HepG2 (cell line): Measurements from ENCODE around the gene CAVIN3. TPM values are rescaled to one million over a fixed set of nuclear protein-coding genes. Genes with fewer than 3 reads are reported as not detected.

ENCODE experiments used
- DBP ChIP-seq: sonication (generic); formaldehyde crosslinking; IDR thresholded peaks from 2 replicates; pipeline ENCODE4 v1.4.0; 2020; ENCODE audit warnings: missing genetic modification reagents; ENCODE audit errors: not compliant biosample characterization
- EZH2 ChIP-seq: conservative IDR thresholded peaks from 2 replicates; pipeline ENCODE4 v1.6.1; 2012; ENCODE audit warnings: mild to moderate bottlenecking, low read depth, low read length, moderate library complexity
- HNF4A ChIP-seq: sonication (generic); formaldehyde crosslinking; IDR thresholded peaks from 2 replicates; pipeline ENCODE4 v1.4.0; 2020; ENCODE audit warnings: missing genetic modification reagents
- HNF4G ChIP-seq, 2 experiments: sonication (generic) in 1 of 2; formaldehyde crosslinking in 1 of 2; IDR thresholded peaks; 2 replicates each; pipeline versions ENCODE4 v1.4.0 to v1.6.1; 2011 to 2020; ENCODE audit warnings: borderline replicate concordance in 2 of 2, low read depth in 2 of 2, mild to moderate bottlenecking in 2 of 2, low read length in 1 of 2, missing genetic modification reagents in 1 of 2, moderate library complexity in 1 of 2
- KMT2A ChIP-seq: sonication (generic); formaldehyde crosslinking; IDR thresholded peaks from 2 replicates; pipeline ENCODE4 v1.4.0; 2020; ENCODE audit warnings: missing genetic modification reagents
- REXO4 ChIP-seq: sonication (generic); formaldehyde crosslinking; IDR thresholded peaks from 2 replicates; pipeline ENCODE4 v1.8.0; 2022; ENCODE audit warnings: missing genetic modification reagents, mild to moderate bottlenecking, borderline replicate concordance
- ZNF292 ChIP-seq: sonication (generic); formaldehyde crosslinking; IDR thresholded peaks from 2 replicates; pipeline ENCODE4 v1.8.1; 2022; ENCODE audit warnings: mild to moderate bottlenecking, low read depth, missing genetic modification reagents, borderline replicate concordance
- ZNF329 ChIP-seq: sonication (generic); formaldehyde crosslinking; IDR thresholded peaks from 2 replicates; pipeline ENCODE4 v1.9.0; 2021; ENCODE audit warnings: low read depth, mild to moderate bottlenecking, missing genetic modification reagents
- ZNF629 ChIP-seq: sonication (generic); formaldehyde crosslinking; conservative IDR thresholded peaks from 2 replicates; pipeline ENCODE4 v1.5.0; 2020; ENCODE audit warnings: missing genetic modification reagents
- polyA plus RNA-seq, 8 experiments: library from polyadenylated mRNA; depleted of rRNA in 3 of 8; stranded (reverse) in 7 of 8; unstranded in 1 of 8; fragments of >200 nt; fragmentation: Illumina TruSeq in 4 of 8; extraction: Trizol in 4 of 8; gene quantifications; 2 replicates each; pipeline versions ENCODE4 v1.2.1 to v1.2.3, GENCODE V29; 2011 to 2016; ENCODE audit warnings: low read depth in 4 of 8, missing spikeins in 1 of 8, mixed read lengths in 1 of 8; ENCODE audit not compliant: insufficient read depth in 1 of 8
- total RNA-seq, 5 experiments: library from RNA; depleted of rRNA; stranded (reverse); fragments of >200 nt; fragmentation: Illumina TruSeq; extraction: Trizol; gene quantifications; 2 replicates each; pipeline ENCODE4 v1.2.3, GENCODE V29; 2016; ENCODE audit warnings: low read depth in 1 of 5
- TF ChIP-seq, protein P1 (sequence below): sonication (generic); formaldehyde crosslinking; IDR thresholded peaks from 2 replicates; pipeline ENCODE4 v1.4.0; 2020; ENCODE audit warnings: missing genetic modification reagents

The CAVIN3 gene
- total and polyA plus RNA-seq, 2 of the 13 experiments (the other 11 are each of a cell fraction or from before 2014, with no cell fraction given): not detected

GRCh38 chr11:6365659-6366058, 45.4 kb upstream of the CAVIN3 start (continued):
- TF ChIP-seq, protein P1, sequence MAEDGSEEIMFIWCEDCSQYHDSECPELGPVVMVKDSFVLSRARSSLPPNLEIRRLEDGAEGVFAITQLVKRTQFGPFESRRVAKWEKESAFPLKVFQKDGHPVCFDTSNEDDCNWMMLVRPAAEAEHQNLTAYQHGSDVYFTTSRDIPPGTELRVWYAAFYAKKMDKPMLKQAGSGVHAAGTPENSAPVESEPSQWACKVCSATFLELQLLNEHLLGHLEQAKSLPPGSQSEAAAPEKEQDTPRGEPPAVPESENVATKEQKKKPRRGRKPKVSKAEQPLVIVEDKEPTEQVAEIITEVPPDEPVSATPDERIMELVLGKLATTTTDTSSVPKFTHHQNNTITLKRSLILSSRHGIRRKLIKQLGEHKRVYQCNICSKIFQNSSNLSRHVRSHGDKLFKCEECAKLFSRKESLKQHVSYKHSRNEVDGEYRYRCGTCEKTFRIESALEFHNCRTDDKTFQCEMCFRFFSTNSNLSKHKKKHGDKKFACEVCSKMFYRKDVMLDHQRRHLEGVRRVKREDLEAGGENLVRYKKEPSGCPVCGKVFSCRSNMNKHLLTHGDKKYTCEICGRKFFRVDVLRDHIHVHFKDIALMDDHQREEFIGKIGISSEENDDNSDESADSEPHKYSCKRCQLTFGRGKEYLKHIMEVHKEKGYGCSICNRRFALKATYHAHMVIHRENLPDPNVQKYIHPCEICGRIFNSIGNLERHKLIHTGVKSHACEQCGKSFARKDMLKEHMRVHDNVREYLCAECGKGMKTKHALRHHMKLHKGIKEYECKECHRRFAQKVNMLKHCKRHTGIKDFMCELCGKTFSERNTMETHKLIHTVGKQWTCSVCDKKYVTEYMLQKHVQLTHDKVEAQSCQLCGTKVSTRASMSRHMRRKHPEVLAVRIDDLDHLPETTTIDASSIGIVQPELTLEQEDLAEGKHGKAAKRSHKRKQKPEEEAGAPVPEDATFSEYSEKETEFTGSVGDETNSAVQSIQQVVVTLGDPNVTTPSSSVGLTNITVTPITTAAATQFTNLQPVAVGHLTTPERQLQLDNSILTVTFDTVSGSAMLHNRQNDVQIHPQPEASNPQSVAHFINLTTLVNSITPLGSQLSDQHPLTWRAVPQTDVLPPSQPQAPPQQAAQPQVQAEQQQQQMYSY (CRISPR knock-in tag): peak; percentile 85
- no peak for TF ChIP-seq EZH2
- no peak for TF ChIP-seq ZNF329 (CRISPR knock-in tag)
- TF ChIP-seq KMT2A (CRISPR knock-in tag): no peak
- no peak for TF ChIP-seq ZNF629 (CRISPR knock-in tag)
- TF ChIP-seq HNF4G (IDR thresholded peaks at IDR 0.05; ENCODE audit: borderline replicate concordance, low read depth, low read length): peak; percentile 49; the same call in 1 of the 2 replicates
- TF ChIP-seq HNF4G (CRISPR knock-in tag; IDR thresholded peaks at IDR 0.05; ENCODE audit: borderline replicate concordance, low read depth): peak; percentile 26; the same call in 1 of the 2 replicates
- TF ChIP-seq HNF4A (CRISPR knock-in tag): peak; percentile 76
- TF ChIP-seq REXO4 (CRISPR knock-in tag): no peak
- TF ChIP-seq ZNF292 (CRISPR knock-in tag): peak; percentile 32; the same call in 1 of the 2 replicates
- no peak for TF ChIP-seq DBP (CRISPR knock-in tag)
